Measurements from ENCODE around the gene ARRB1. TPM values are rescaled to one million over a fixed set of nuclear protein-coding genes. Genes with fewer than 3 reads are reported as not detected.
A peak's percentile ranks its signal among the peaks of the same experiment; 100 is the strongest.

ARRB1 gene
- total and polyA plus RNA-seq, 9 of the 15 experiments (the other 6 are each of a cell fraction or from before 2014, with no cell fraction given) = 6.6 to 45.4 (median 28.5) TPM

- no peaks in the 10 kb centered on the region for H4K20me1 ChIP-seq (replicated peaks; ENCODE audit: control insufficient read depth, insufficient read depth, low read length)
- H3K9ac ChIP-seq (ENCODE audit: insufficient read depth in 1 of 2, low read depth in 2 of 2, low read length in 2 of 2) = no peak overlapping the region
- no peaks in the 10 kb centered on the region for H3K79me2 ChIP-seq (ENCODE audit: control insufficient read depth, insufficient read depth, low read length)
- H3K27me3 ChIP-seq (ENCODE audit: control insufficient read depth in 2 of 2, insufficient read depth in 2 of 2, low read length in 2 of 2) = no peaks in the 10 kb centered on the region
- DNase-seq (ENCODE audit: extremely low read depth in 1 of 4, low spot score in 3 of 4) (no peak), ATAC-seq (no peak), FAIRE-seq (no peak)
- 32% methylated on average over 3 of the region's 3 CpGs for WGBS (ENCODE audit: insufficient coverage, low coverage, missing lambda C conversion rate)
- H3K27ac ChIP-seq (ENCODE audit: extremely low read depth, low read depth, low read length) = no peak overlapping the region
- no peaks in the 10 kb centered on the region for H3K9me3 ChIP-seq (replicated peaks; ENCODE audit: control insufficient read depth, insufficient read depth, low read depth, low read length)
- intact Hi-C loops (cut with micrococcal nuclease) (loop anchor here (5.0 kb wide), 1 partner anchor 485 kb away; no protein-coding TSS in a partner anchor), in situ Hi-C loops (cut with MboI) (no loop called here)
- no TSS peak for BruUV-seq (replicated peaks)
- TF ChIP-seq POLR3G (IDR thresholded peaks at IDR 0.05; ENCODE audit: extremely low read depth, insufficient read length, insufficient replicate concordance) = no peak
- TF ChIP-seq GABPB1 (CRISPR knock-in tag; IDR thresholded peaks at IDR 0.05) = no peak
- peaks cover 15 to 19% of the 10 kb centered on the region in 2 experiments for H3K4me1 ChIP-seq (replicated peaks in 1 of 2; ENCODE audit: control insufficient read depth in 2 of 2, insufficient read depth in 2 of 2, low read length in 2 of 2)
- H3K9me1 ChIP-seq (ENCODE audit: control insufficient read depth, insufficient read depth, low read length) = no peaks in the 10 kb centered on the region
- H2AFZ ChIP-seq (ENCODE audit: low read depth, low read length) = no peak overlapping the region
- POLR2A ChIA-PET = interaction anchor here (0.5 to 1.6 kb wide), 4 partner anchors 12 to 47 kb away, joined by 3 to 6 read pairs (median 3); partner anchors contain the start of gene RPS3
- no peaks in the 10 kb centered on the region for H3K36me3 ChIP-seq (ENCODE audit: control insufficient read depth, insufficient read depth, low read length)
- CTCF ChIA-PET (ENCODE audit: low intra/inter-chr PET ratio) = interaction anchor here (3.5 kb wide), 1 partner anchor 145 kb away, joined by 38 read pairs; no protein-coding TSS in a partner anchor
- H3K4me2 ChIP-seq (ENCODE audit: insufficient read depth, low read length) = no peak overlapping the region
- H3K4me3 ChIP-seq = no peak overlapping the region
Measured at GRCh38 chr11:75386942-75387630, 35.6 kb upstream of the ARRB1 start.

- Histone ChIP-seq H3K4me3 (no peak overlapping the region), H3K9me1 (ENCODE audit: control insufficient read depth, insufficient read depth, low read length) (no peaks in the 10 kb centered on the region), H3K36me3 (ENCODE audit: control insufficient read depth, insufficient read depth, low read length) (no peaks in the 10 kb centered on the region), H3K4me2 (ENCODE audit: insufficient read depth, low read length) (peak overlapping the region; percentile 60; the same call in 1 of the 2 replicates), H2AFZ (ENCODE audit: low read depth, low read length) (peak overlapping the region; percentile 93), H3K27me3 (ENCODE audit: control insufficient read depth in 2 of 2, insufficient read depth in 2 of 2, low read length in 2 of 2) (no peaks in the 10 kb centered on the region), H3K9me3 (replicated peaks; ENCODE audit: control insufficient read depth, insufficient read depth, low read depth, low read length) (no peaks in the 10 kb centered on the region), H3K4me1 (replicated peaks in 1 of 2; ENCODE audit: control insufficient read depth in 2 of 2, insufficient read depth in 2 of 2, low read length in 2 of 2) (peaks cover 22 to 27% of the 10 kb centered on the region in 2 experiments), H3K79me2 (ENCODE audit: control insufficient read depth, insufficient read depth, low read length) (no peaks in the 10 kb centered on the region), H4K20me1 (replicated peaks; ENCODE audit: control insufficient read depth, insufficient read depth, low read length) (no peaks in the 10 kb centered on the region), H3K9ac (ENCODE audit: insufficient read depth in 1 of 2, low read depth in 2 of 2, low read length in 2 of 2) (no peak overlapping the region), H3K27ac (ENCODE audit: extremely low read depth, low read depth, low read length) (no peak overlapping the region)
- FAIRE-seq = peak; percentile 85
- WGBS (ENCODE audit: insufficient coverage, low coverage, missing lambda C conversion rate) = 10% methylated on average over 24 of the region's 24 CpGs
- POLR2A ChIA-PET = interaction anchor here (1.0 kb wide), 1 partner anchor 104 kb away, joined by 4 read pairs; no protein-coding TSS in a partner anchor
- in situ Hi-C loops (cut with MboI) (loop anchor here (5.0 kb wide), 2 partner anchors 57 to 107 kb away; no protein-coding TSS in a partner anchor), intact Hi-C loops (cut with micrococcal nuclease) (loop anchor here (1.0 to 5.0 kb wide), 4 partner anchors 32 to 488 kb away; no protein-coding TSS in a partner anchor)
- no TSS peak for BruUV-seq (replicated peaks)
- CTCF ChIA-PET (ENCODE audit: low intra/inter-chr PET ratio) = interaction anchor here (1.1 to 3.3 kb wide), 4 partner anchors 32 to 104 kb away, joined by 4 to 49 read pairs (median 14); no protein-coding TSS in a partner anchor
- peak; percentile 84 to 88 (median 86) for DNase-seq (ENCODE audit: extremely low read depth in 1 of 4, low spot score in 3 of 4)
- peak; percentile 89 for ATAC-seq
- TF ChIP-seq, protein P1, sequence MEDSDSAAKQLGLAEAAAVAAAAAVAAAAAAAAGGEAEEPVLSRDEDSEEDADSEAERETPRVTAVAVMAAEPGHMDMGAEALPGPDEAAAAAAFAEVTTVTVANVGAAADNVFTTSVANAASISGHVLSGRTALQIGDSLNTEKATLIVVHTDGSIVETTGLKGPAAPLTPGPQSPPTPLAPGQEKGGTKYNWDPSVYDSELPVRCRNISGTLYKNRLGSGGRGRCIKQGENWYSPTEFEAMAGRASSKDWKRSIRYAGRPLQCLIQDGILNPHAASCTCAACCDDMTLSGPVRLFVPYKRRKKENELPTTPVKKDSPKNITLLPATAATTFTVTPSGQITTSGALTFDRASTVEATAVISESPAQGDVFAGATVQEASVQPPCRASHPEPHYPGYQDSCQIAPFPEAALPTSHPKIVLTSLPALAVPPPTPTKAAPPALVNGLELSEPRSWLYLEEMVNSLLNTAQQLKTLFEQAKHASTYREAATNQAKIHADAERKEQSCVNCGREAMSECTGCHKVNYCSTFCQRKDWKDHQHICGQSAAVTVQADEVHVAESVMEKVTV (CRISPR knock-in tag; IDR thresholded peaks at IDR 0.05) = peak; percentile 98
- TF ChIP-seq, protein P2, sequence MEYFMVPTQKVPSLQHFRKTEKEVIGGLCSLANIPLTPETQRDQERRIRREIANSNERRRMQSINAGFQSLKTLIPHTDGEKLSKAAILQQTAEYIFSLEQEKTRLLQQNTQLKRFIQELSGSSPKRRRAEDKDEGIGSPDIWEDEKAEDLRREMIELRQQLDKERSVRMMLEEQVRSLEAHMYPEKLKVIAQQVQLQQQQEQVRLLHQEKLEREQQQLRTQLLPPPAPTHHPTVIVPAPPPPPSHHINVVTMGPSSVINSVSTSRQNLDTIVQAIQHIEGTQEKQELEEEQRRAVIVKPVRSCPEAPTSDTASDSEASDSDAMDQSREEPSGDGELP (CRISPR knock-in tag; IDR thresholded peaks at IDR 0.05; ENCODE audit: borderline replicate concordance) = peak; percentile 64
- TF ChIP-seq KLF16 (IDR thresholded peaks at IDR 0.05) (0 out of 2 replicates have a peak, but pooled peaks have one; percentile 12), XRCC5 (IDR thresholded peaks at IDR 0.05; ENCODE audit: low read depth, low read length) (peak; percentile 71; the same call in 1 of the 2 replicates)
- TF ChIP-seq, protein P3, sequence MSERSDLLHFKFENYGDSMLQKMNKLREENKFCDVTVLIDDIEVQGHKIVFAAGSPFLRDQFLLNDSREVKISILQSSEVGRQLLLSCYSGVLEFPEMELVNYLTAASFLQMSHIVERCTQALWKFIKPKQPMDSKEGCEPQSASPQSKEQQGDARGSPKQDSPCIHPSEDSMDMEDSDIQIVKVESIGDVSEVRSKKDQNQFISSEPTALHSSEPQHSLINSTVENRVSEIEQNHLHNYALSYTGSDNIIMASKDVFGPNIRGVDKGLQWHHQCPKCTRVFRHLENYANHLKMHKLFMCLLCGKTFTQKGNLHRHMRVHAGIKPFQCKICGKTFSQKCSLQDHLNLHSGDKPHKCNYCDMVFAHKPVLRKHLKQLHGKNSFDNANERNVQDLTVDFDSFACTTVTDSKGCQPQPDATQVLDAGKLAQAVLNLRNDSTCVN (CRISPR knock-in tag; IDR thresholded peaks at IDR 0.05) = no peak
Measured at GRCh38 chr11:75384438-75385080, 33.1 kb upstream of the ARRB1 start.
